H1 (cell line): ENCODE measurements around the gene SEC61B. TPM values are rescaled to one million over a fixed set of nuclear protein-coding genes. Genes with fewer than 3 reads are reported as not detected.

Source experiments
- PHF8 ChIP-seq: fragments of 200-600 bp; sonication (generic); conservative IDR thresholded peaks from 2 replicates; pipeline ENCODE4 v1.7.1; 2012; ENCODE audit warnings: low read depth, mild to moderate bottlenecking, inconsistent platforms, low read length, moderate library complexity
- polyA plus RNA-seq, 7 experiments: library from polyadenylated mRNA; depleted of rRNA in 3 of 7; stranded (reverse) in 5 of 7; unstranded in 2 of 7; fragments of >200 nt in 5 of 7; fragments of 200-250 nt in 2 of 7; gene quantifications; 1 replicate in 5 of 7; 2 replicates in 1 of 7; 4 replicates in 1 of 7; pipeline versions ENCODE4 v1.2.1 to v1.2.3, GENCODE V29; 2011 to 2013; ENCODE audit warnings: missing spikeins in 2 of 7, mixed read lengths in 2 of 7
- total RNA-seq: library from RNA; stranded (reverse); fragmentation: NEBNext Ultra II Directional; extraction: Animal tissue kit (Norgen Biotek cat#: 25700); gene quantifications from 2 replicates; pipeline ENCODE4 v1.2.1, GENCODE V29; 2021

The SEC61B gene
- total and polyA plus RNA-seq, 2 of the 8 experiments (the other 6 are each of a cell fraction or from before 2014, with no cell fraction given) = 155 to 379 TPM

GRCh38 chr9:99197124-99197630, 24.9 kb upstream of the SEC61B start (continued):
- no peak for TF ChIP-seq PHF8
- TF ChIP-seq, all 59 proteins: peak for 0
